HUES64 (cell line): Measurements from ENCODE around the gene ETV6.
"Not testable (repeated sequence)": the region's sequence is repeated elsewhere in the genome, so short reads cannot be mapped to it uniquely, and the experiment has no call there.

Experiments used
- H3K27ac ChIP-seq: 2 replicates; pipeline ENCODE4 v1.7.0; 2013; ENCODE audit warnings: low read depth, low read length, inconsistent platforms
- H3K27me3 ChIP-seq: 2 replicates; pipeline ENCODE4 v1.6.1; 2013; ENCODE audit warnings: mild to moderate bottlenecking, low read length; ENCODE audit not compliant: insufficient read depth
- H3K36me3 ChIP-seq: 2 replicates; pipeline ENCODE4 v1.6.1; 2013; ENCODE audit warnings: mild to moderate bottlenecking, low read length; ENCODE audit not compliant: insufficient read depth
- H3K4me1 ChIP-seq: 2 replicates; pipeline ENCODE4 v1.6.1; 2013; ENCODE audit warnings: mild to moderate bottlenecking, low read length, moderate library complexity; ENCODE audit not compliant: insufficient read depth
- H3K4me3 ChIP-seq: 2 replicates; pipeline ENCODE4 v1.5.1; 2013; ENCODE audit warnings: mild to moderate bottlenecking, low read length, moderate library complexity
- H3K9ac ChIP-seq: 2 replicates; pipeline ENCODE4 v1.6.1; 2013; ENCODE audit warnings: mild to moderate bottlenecking, low read depth, low read length
- H3K9me3 ChIP-seq: 2 replicates; pipeline ENCODE4 v1.6.1; 2013; ENCODE audit warnings: low read depth, low read length; ENCODE audit not compliant: insufficient read depth
- WGBS: fragments of 150-250, 120-280 bp; methylation state at CpG from one replicate; pipeline ENCODE4 v1.1.7; 2013; ENCODE audit warnings: missing lambda C conversion rate; 5-methylcytosine and 5-hydroxymethylcytosine counted together

ETV6 gene

GRCh38 chr12:11669348-11669747 lies 19.9 kb downstream of the ETV6 start:
- Histone ChIP-seq H3K9me3 (no peaks in the 10 kb centered on the region), H3K27ac (no peak overlapping the region), H3K4me1 (peaks cover 34% of the 10 kb centered on the region), H3K27me3 (no peaks in the 10 kb centered on the region), H3K36me3 (no peaks in the 10 kb centered on the region), H3K9ac (no peak overlapping the region), H3K4me3 (no peak overlapping the region)
- WGBS, result 83% methylated on average over 5 of the region's 5 CpGs

GRCh38 chr12:11672256-11673191 lies 23.1 kb downstream of the ETV6 start:
- Histone ChIP-seq H3K27me3 (no peaks in the 10 kb centered on the region), H3K27ac (no peak overlapping the region), H3K4me1 (peaks cover 22% of the 10 kb centered on the region), H3K9me3 (no peaks in the 10 kb centered on the region), H3K9ac (no peak overlapping the region), H3K36me3 (no peaks in the 10 kb centered on the region), H3K4me3 (no peak overlapping the region)
- 78% methylated on average over 18 of the region's 18 CpGs for WGBS

GRCh38 chr12:11673666-11674461 lies 24.4 kb downstream of the ETV6 start:
- Histone ChIP-seq H3K36me3 (no peaks in the 10 kb centered on the region), H3K4me1 (peaks cover 22% of the 10 kb centered on the region), H3K9ac (no peak overlapping the region), H3K27ac (no peak overlapping the region), H3K4me3 (no peak overlapping the region), H3K9me3 (no peaks in the 10 kb centered on the region), H3K27me3 (no peaks in the 10 kb centered on the region)
- 92% methylated on average over 13 of the region's 13 CpGs for WGBS

GRCh38 chr12:11674894-11675390 lies 25.5 kb downstream of the ETV6 start:
- Histone ChIP-seq H3K9ac (no peak overlapping the region), H3K27ac (no peak overlapping the region), H3K4me3 (no peak overlapping the region), H3K9me3 (no peaks in the 10 kb centered on the region), H3K4me1 (peaks cover 16% of the 10 kb centered on the region), H3K36me3 (no peaks in the 10 kb centered on the region), H3K27me3 (no peaks in the 10 kb centered on the region)
- 95% methylated on average over 4 of the region's 4 CpGs for WGBS

- no peak overlapping the region for H3K9ac ChIP-seq
- 85% methylated on average over 4 of the region's 4 CpGs for WGBS
- H3K9me3 ChIP-seq, result no peaks in the 10 kb centered on the region
- H3K27me3 ChIP-seq, result no peaks in the 10 kb centered on the region
- H3K27ac ChIP-seq, result no peak overlapping the region
- no peak overlapping the region for H3K4me3 ChIP-seq
- peaks cover 16% of the 10 kb centered on the region for H3K4me1 ChIP-seq
- no peaks in the 10 kb centered on the region for H3K36me3 ChIP-seq
Measured at GRCh38 chr12:11676052-11676451, 26.6 kb downstream of the ETV6 start.

DNA sequence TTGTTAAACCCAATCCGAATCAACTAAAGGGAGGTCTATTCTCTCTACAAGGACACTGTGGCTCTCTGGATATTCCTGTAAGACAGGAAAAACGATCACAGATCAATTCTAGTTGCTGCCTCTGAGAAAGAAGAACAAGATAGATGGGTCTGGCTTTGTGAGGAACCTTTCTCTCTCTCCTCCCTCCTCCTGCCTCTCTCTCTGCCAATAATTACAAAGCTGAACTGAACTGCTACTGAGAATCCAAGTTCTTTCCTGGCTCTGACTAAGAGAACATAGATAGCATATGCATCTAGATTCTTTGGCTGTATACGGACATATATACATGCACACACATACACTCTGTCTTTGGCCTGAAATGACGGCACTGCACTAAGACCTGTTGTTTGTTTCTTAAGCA lies 27.6 kb downstream of the ETV6 start:
- H3K9me3 ChIP-seq, result no peaks in the 10 kb centered on the region
- no peaks in the 10 kb centered on the region for H3K27me3 ChIP-seq
- peaks cover 12% of the 10 kb centered on the region for H3K4me1 ChIP-seq
- 95% methylated on average over 4 of the region's 4 CpGs for WGBS
- no peak overlapping the region for H3K9ac ChIP-seq
- no peak overlapping the region for H3K4me3 ChIP-seq
- H3K27ac ChIP-seq, result no peak overlapping the region
- H3K36me3 ChIP-seq, result no peaks in the 10 kb centered on the region

- 94% methylated on average over 7 of the region's 7 CpGs for WGBS
- H3K9me3 ChIP-seq, result no peaks in the 10 kb centered on the region
- no peak overlapping the region for H3K4me3 ChIP-seq
- peaks cover 5% of the 10 kb centered on the region; the same call in 1 of the 2 replicates for H3K4me1 ChIP-seq
- H3K27me3 ChIP-seq, result no peaks in the 10 kb centered on the region
- no peaks in the 10 kb centered on the region for H3K36me3 ChIP-seq
- no peak overlapping the region for H3K27ac ChIP-seq
- no peak overlapping the region for H3K9ac ChIP-seq
Measured at GRCh38 chr12:11677752-11678151, 28.3 kb downstream of the ETV6 start.

- no peak overlapping the region for H3K9ac ChIP-seq
- no peaks in the 10 kb centered on the region for H3K9me3 ChIP-seq
- H3K4me1 ChIP-seq, result 0 out of 2 replicates have a peak, but pooled peaks cover 4% of the 10 kb centered on the region
- H3K27me3 ChIP-seq, result no peaks in the 10 kb centered on the region
- 77% methylated on average over 2 of the region's 3 CpGs for WGBS
- no peak overlapping the region for H3K4me3 ChIP-seq
- no peaks in the 10 kb centered on the region for H3K36me3 ChIP-seq
- H3K27ac ChIP-seq, result no peak overlapping the region
Measured at GRCh38 chr12:11678781-11679180, 29.3 kb downstream of the ETV6 start.

DNA sequence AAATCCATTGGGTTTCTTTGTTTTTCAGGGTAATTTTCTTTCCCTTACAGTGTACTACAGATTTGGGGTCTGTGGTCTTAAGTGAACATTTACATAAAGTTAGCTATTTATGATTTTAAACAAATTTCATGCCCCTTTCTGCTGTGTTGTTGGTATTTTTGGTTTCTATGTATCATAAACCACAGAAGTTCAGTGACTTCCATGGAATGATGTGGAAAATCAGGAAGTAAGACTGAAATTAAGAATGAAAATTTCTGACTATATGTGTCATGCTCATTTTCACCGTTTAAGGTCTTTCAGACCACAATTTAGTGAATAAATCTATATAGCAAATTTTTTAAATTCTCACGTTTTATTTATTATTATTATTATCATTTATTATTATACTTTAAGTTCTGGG lies 31.7 kb downstream of the ETV6 start:
- no CpG with 5 or more reads among the region's 2 CpGs for WGBS
- H3K27me3 ChIP-seq, result no peaks in the 10 kb centered on the region
- H3K9ac ChIP-seq, result no peak overlapping the region

DNA sequence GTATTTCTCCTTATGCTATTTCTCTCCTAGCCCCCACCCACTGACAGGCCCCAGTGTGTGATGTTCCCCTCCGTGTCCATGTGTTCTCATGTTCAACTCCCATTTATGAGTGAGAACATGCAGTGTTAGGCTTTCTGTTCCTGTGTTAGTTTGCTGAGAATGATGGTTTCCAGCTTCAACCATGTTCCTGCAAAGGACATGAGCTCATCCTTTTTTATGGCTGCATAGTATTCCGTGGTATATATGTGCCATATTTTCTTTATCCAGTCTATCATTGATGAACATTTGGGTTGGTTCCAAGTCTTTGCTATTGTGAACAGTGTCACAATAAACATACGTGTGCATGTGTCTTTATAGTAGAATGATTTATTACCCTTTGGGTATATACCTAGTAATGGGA lies 32.2 kb downstream of the ETV6 start:
- WGBS, result 97% methylated on average over 3 of the region's 3 CpGs
- not testable (repeated sequence) for H3K4me3 ChIP-seq

More for the DNA sequence above, 31.7 kb downstream of the ETV6 start:
- Histone ChIP-seq H3K36me3 (no peaks in the 10 kb centered on the region), H3K4me1 (peaks cover 16% of the 10 kb centered on the region), H3K4me3 (no peak overlapping the region), H3K9me3 (no peaks in the 10 kb centered on the region), H3K27ac (no peak overlapping the region)

GRCh38 chr12:11684393-11684792 lies 34.9 kb downstream of the ETV6 start:
- H3K27me3 ChIP-seq, result no peaks in the 10 kb centered on the region
- no peaks in the 10 kb centered on the region for H3K36me3 ChIP-seq
- 95% methylated on average over 3 of the region's 3 CpGs for WGBS
- H3K27ac ChIP-seq, result no peak overlapping the region
- no peak overlapping the region for H3K4me3 ChIP-seq
- peaks cover 23% of the 10 kb centered on the region for H3K4me1 ChIP-seq
- H3K9me3 ChIP-seq, result no peaks in the 10 kb centered on the region
- no peak overlapping the region for H3K9ac ChIP-seq

More for the DNA sequence above, 32.2 kb downstream of the ETV6 start:
- H3K36me3 ChIP-seq, H3K27me3 ChIP-seq, H3K27ac ChIP-seq, H3K9ac ChIP-seq, H3K9me3 ChIP-seq: not testable (repeated sequence)
- H3K4me1 ChIP-seq, result peaks cover 18% of the 10 kb centered on the region
